Mesendoderm (in vitro differentiated cells): ENCODE results near the gene TKFC.
A peak's percentile ranks its signal among the peaks of the same experiment; 100 is the strongest.

Experiments used
- DNase-seq: peaks from one replicate; pipeline ENCODE4 v3.0.0; 2013
- H2AK5ac ChIP-seq: 2 replicates; pipeline ENCODE4 v1.6.1; 2013; ENCODE audit warnings: low read length, inconsistent platforms
- H2BK120ac ChIP-seq: 2 replicates; pipeline ENCODE4 v1.6.1; 2013; ENCODE audit warnings: low read depth, mild to moderate bottlenecking, low read length, moderate library complexity, mixed read lengths
- H2BK15ac ChIP-seq: replicated peaks from 2 replicates; pipeline ENCODE4 v1.6.1; 2013; ENCODE audit warnings: low read depth, mild to moderate bottlenecking, moderate library complexity
- H2BK5ac ChIP-seq: 2 replicates; pipeline ENCODE4 v1.6.1; 2013; ENCODE audit warnings: low read length, inconsistent platforms
- H3K18ac ChIP-seq: 2 replicates; pipeline ENCODE4 v1.6.1; 2013; ENCODE audit warnings: mild to moderate bottlenecking, low read length, mixed read lengths
- H3K23ac ChIP-seq: one replicate; pipeline ENCODE4 v1.6.1; 2013; ENCODE audit warnings: low read length
- H3K27ac ChIP-seq: 2 replicates; pipeline ENCODE4 v1.5.1; 2013; ENCODE audit warnings: low read depth, mild to moderate bottlenecking, inconsistent platforms, low read length, moderate library complexity
- H3K27me3 ChIP-seq: 2 replicates; pipeline ENCODE4 v1.6.1; 2013; ENCODE audit warnings: low read length, control low read depth, mild to moderate bottlenecking, inconsistent platforms; ENCODE audit not compliant: insufficient read depth, poor library complexity
- H3K36me3 ChIP-seq: 2 replicates; pipeline ENCODE4 v1.6.1; 2013; ENCODE audit warnings: low read length, inconsistent platforms; ENCODE audit not compliant: control insufficient read depth, insufficient read depth
- H3K4ac ChIP-seq: one replicate; pipeline ENCODE4 v1.6.1; 2013; ENCODE audit warnings: low read depth, mild to moderate bottlenecking, low read length, moderate library complexity
- H3K4me1 ChIP-seq: 2 replicates; pipeline ENCODE4 v1.6.1; 2013; ENCODE audit warnings: low read depth, low read length, inconsistent platforms; ENCODE audit not compliant: control insufficient read depth
- H3K4me2 ChIP-seq: 2 replicates; pipeline ENCODE4 v1.6.1; 2013; ENCODE audit warnings: low read length
- H3K4me3 ChIP-seq: 2 replicates; pipeline ENCODE4 v1.5.1; 2013; ENCODE audit warnings: mild to moderate bottlenecking, low read length
- H3K56ac ChIP-seq: one replicate; pipeline ENCODE4 v1.6.1; 2013; ENCODE audit warnings: low read length
- H3K79me1 ChIP-seq: 2 replicates; pipeline ENCODE4 v1.6.1; 2013; ENCODE audit warnings: low read length, inconsistent platforms
- H3K79me2 ChIP-seq: 2 replicates; pipeline ENCODE4 v1.6.1; 2013; ENCODE audit warnings: mild to moderate bottlenecking, low read length; ENCODE audit not compliant: control insufficient read depth, insufficient read depth
- H3K9ac ChIP-seq: 2 replicates; pipeline ENCODE4 v1.6.1; 2013; ENCODE audit warnings: low read length, inconsistent platforms
- H4K5ac ChIP-seq: one replicate; pipeline ENCODE4 v1.6.1; 2013; ENCODE audit warnings: low read length
- H4K8ac ChIP-seq: one replicate; pipeline ENCODE4 v1.6.1; 2013; ENCODE audit warnings: low read depth, mild to moderate bottlenecking, control low read depth, low read length, moderate library complexity
- WGBS: extraction: QIAGEN DNeasy Blood & Tissue Kit; methylation state at CpG from one replicate; pipeline ENCODE4 v1.1.7; 2013; ENCODE audit warnings: low lambda C conversion rate, missing lambda C conversion rate; ENCODE audit not compliant: insufficient coverage; ENCODE audit errors: extremely low coverage; 5-methylcytosine and 5-hydroxymethylcytosine counted together

The TKFC gene

DNA sequence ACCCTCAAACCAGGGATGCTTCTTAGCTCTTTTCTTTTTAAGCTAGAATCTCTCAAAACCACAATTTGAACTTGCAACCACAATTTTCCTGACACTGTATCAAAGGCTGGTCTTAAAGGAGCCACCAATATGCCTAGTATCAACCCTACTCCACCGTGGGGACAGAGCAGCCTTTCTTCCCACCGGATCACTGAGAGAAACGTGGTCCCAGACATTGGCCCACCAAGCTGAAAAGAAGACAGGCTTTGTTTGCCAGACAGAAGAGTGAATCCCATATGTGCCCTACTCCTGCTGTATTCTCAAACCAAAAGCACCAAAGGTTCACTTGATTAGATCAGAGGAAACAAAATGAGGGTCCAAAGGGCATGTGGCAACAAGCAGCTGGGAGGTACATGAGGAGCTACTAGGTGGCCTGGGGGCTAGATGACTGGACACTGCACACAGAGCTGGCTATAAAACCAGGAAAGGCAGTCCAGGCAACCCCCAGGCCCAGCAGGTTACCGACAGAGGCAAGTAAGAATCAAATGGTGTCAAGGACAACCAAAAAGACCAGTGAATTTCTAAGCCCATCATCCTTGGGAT, 34.3 kb upstream of the TKFC start:
- WGBS = no CpG with 5 or more reads among the region's 4 CpGs
- Histone ChIP-seq H3K56ac (no peak overlapping the region), H4K5ac (no peak overlapping the region), H3K4me3 (no peak overlapping the region), H3K4me1 (no peaks in the 10 kb centered on the region), H3K4ac (no peak overlapping the region), H4K8ac (no peak overlapping the region), H3K4me2 (no peak overlapping the region), H2BK15ac (no peak overlapping the region), H3K36me3 (peaks cover 27% of the 10 kb centered on the region), H2BK5ac (no peak overlapping the region), H3K27ac (no peak overlapping the region), H3K27me3 (no peaks in the 10 kb centered on the region), H3K18ac (no peak overlapping the region), H3K79me1 (no peaks in the 10 kb centered on the region), H3K23ac (no peak overlapping the region), H2BK120ac (no peak overlapping the region), H3K79me2 (no peaks in the 10 kb centered on the region), H2AK5ac (no peak overlapping the region), H3K9ac (no peak overlapping the region)
- no peak for DNase-seq

DNA sequence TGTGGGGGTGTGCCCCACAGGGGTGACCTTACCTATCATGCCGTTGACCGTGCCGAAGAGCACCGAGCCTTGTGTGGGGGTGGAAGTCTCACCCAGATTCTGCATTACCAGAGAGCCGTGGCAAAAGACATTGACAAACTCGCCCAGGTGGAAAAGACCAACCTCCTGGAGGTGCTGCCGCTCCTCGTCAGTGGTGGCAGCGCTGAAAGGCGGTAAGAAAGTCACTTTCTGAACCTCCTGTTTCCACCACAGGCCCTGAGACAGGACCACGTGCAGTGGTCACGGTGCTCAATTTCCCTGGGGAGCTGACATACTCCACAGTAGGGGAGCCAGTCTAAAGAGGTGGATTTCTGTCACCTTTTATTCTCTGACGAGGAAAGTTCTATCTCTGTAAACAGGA, 30.5 kb upstream of the TKFC start:
- no peaks in the 10 kb centered on the region for H3K79me2 ChIP-seq
- H2BK15ac ChIP-seq = no peak overlapping the region
- no peak overlapping the region for H2AK5ac ChIP-seq
- no peak overlapping the region for H3K4me2 ChIP-seq
- H2BK120ac ChIP-seq = no peak overlapping the region
- H2BK5ac ChIP-seq = no peak overlapping the region
- H3K4me1 ChIP-seq = no peaks in the 10 kb centered on the region
- H3K18ac ChIP-seq = no peak overlapping the region
- no peak overlapping the region for H3K9ac ChIP-seq
- H3K4me3 ChIP-seq = no peak overlapping the region
- H3K27ac ChIP-seq = no peak overlapping the region
- H3K36me3 ChIP-seq = peaks cover 37% of the 10 kb centered on the region
- no peak overlapping the region for H4K5ac ChIP-seq
- peaks cover 1% of the 10 kb centered on the region for H3K79me1 ChIP-seq
- DNase-seq = no peak
- no peak overlapping the region for H3K4ac ChIP-seq
- no peaks in the 10 kb centered on the region for H3K27me3 ChIP-seq
- H3K56ac ChIP-seq = no peak overlapping the region
- WGBS = no CpG with 5 or more reads among the region's 13 CpGs
- H4K8ac ChIP-seq = no peak overlapping the region
- no peak overlapping the region for H3K23ac ChIP-seq

DNA sequence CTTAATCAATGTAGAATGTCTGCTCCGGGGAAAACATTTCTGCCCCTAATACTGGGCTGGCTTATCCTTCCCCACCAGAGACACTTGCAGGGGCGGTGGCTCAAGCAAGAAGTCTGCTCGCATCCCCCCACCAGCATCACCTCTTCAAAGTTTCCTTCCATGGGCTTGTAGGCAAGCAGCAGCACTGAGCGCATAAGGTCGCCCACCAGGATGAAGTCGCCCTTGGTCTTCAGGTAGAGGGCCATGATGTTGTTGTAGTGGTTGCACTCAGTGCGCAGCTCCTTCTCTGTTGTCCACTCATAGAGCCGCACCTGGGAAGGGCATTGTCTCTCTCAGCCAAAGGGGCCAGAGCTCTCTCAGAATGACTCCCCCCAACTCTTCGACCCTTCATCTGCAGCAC, 29.3 kb upstream of the TKFC start:
- no peak overlapping the region for H3K56ac ChIP-seq
- no peak overlapping the region for H2BK5ac ChIP-seq
- H3K79me1 ChIP-seq = peaks cover 1% of the 10 kb centered on the region
- no peak overlapping the region for H2AK5ac ChIP-seq
- no peak overlapping the region for H3K4me3 ChIP-seq
- H3K79me2 ChIP-seq = no peaks in the 10 kb centered on the region
- no peak overlapping the region for H4K5ac ChIP-seq
- no peak overlapping the region for H3K27ac ChIP-seq
- H3K18ac ChIP-seq = no peak overlapping the region
- no peaks in the 10 kb centered on the region for H3K27me3 ChIP-seq
- no peak overlapping the region for H2BK15ac ChIP-seq
- no peak for DNase-seq
- no peak overlapping the region for H4K8ac ChIP-seq
- H3K9ac ChIP-seq = no peak overlapping the region
- no peak overlapping the region for H3K4me2 ChIP-seq
- peaks cover 41% of the 10 kb centered on the region for H3K36me3 ChIP-seq
- no peaks in the 10 kb centered on the region for H3K4me1 ChIP-seq
- H3K4ac ChIP-seq = no peak overlapping the region
- no CpG with 5 or more reads among the region's 9 CpGs for WGBS
- no peak overlapping the region for H2BK120ac ChIP-seq
- no peak overlapping the region for H3K23ac ChIP-seq

DNA sequence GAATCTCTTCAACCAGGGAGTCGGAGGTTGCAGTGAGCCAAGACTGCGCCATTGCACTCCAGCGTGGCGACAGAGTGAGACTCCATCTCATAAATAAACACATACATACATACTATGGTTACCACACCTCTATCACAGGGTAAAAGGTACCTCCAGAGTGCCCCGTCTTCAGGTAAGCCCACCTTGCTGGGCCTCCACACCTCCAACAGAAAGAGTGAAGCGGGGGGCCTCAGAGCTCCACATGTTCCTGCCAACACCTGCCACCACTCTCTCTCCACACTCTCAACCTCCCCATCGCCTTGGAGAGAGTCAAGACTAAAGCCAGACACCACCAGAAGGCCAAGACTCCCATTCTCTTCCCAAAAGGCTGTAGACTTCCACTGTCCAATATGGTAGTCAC, 27.6 kb upstream of the TKFC start:
- Histone ChIP-seq H3K4me2 (no peak overlapping the region), H2BK120ac (no peak overlapping the region), H2AK5ac (no peak overlapping the region), H3K56ac (no peak overlapping the region), H3K23ac (no peak overlapping the region), H3K27me3 (no peaks in the 10 kb centered on the region), H3K36me3 (peaks cover 46% of the 10 kb centered on the region), H3K9ac (no peak overlapping the region), H4K5ac (no peak overlapping the region), H3K4ac (no peak overlapping the region), H2BK15ac (no peak overlapping the region), H4K8ac (no peak overlapping the region), H3K4me3 (no peak overlapping the region), H3K79me1 (peaks cover 1% of the 10 kb centered on the region), H3K18ac (no peak overlapping the region), H3K79me2 (no peaks in the 10 kb centered on the region), H3K4me1 (no peaks in the 10 kb centered on the region), H3K27ac (no peak overlapping the region), H2BK5ac (no peak overlapping the region)
- DNase-seq = no peak
- WGBS = no CpG with 5 or more reads among the region's 7 CpGs

DNA sequence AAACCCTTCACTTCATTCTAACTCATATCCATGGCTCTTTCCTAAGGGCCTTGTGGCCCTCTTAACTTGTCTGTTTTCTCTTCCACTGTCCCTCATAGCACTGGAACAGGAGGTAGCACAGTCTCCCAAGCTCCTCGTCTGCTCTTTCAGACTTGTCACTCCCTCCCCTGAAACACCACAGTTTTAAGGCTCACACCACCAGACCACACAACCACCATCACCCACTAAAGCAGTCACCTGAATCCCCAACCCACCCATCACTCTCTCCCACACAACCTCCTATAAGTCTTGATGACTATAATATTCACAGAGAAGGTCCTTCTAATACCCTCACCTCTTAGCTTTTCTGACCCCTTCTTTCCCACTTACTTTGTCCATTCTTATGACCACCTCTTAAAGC, 26.8 kb upstream of the TKFC start:
- Histone ChIP-seq H3K18ac (no peak overlapping the region), H4K8ac (no peak overlapping the region), H4K5ac (no peak overlapping the region), H3K4me2 (no peak overlapping the region), H3K9ac (no peak overlapping the region), H3K36me3 (peaks cover 45% of the 10 kb centered on the region), H3K79me1 (peaks cover 1% of the 10 kb centered on the region), H3K4me3 (no peak overlapping the region), H2BK5ac (no peak overlapping the region), H3K4ac (no peak overlapping the region), H3K27me3 (no peaks in the 10 kb centered on the region), H3K27ac (no peak overlapping the region), H3K4me1 (no peaks in the 10 kb centered on the region), H3K79me2 (no peaks in the 10 kb centered on the region), H2AK5ac (no peak overlapping the region), H2BK120ac (no peak overlapping the region), H3K56ac (no peak overlapping the region), H2BK15ac (no peak overlapping the region), H3K23ac (no peak overlapping the region)
- no CpG with 5 or more reads among the region's 1 CpG for WGBS
- DNase-seq = no peak

DNA sequence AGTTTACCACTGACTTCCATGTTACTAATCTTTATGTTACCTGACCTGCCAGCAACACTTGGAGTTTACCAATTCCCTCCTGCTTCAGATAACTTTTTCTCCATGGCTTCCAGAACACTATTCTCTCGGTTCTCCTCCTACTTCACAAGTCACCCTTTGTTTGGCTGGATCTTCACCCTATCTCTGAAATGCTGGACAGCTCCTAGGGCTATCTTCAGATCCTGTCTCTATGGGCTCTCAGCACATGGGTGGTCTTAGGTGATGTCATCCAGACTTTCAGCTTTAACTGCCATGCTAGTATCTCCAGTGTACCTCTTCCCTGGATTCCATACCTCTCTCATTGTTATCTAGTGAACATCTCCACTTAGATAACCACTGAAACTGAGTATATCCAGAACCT, 25.7 kb upstream of the TKFC start:
- Histone ChIP-seq H3K79me1 (peaks cover 1% of the 10 kb centered on the region), H3K79me2 (no peaks in the 10 kb centered on the region), H2AK5ac (no peak overlapping the region), H3K4me1 (no peaks in the 10 kb centered on the region), H2BK5ac (no peak overlapping the region), H3K18ac (no peak overlapping the region), H3K56ac (no peak overlapping the region), H3K4me3 (no peak overlapping the region), H3K36me3 (peaks cover 45% of the 10 kb centered on the region), H3K27ac (no peak overlapping the region), H4K8ac (no peak overlapping the region), H3K4me2 (no peak overlapping the region), H4K5ac (no peak overlapping the region), H2BK120ac (no peak overlapping the region), H3K23ac (no peak overlapping the region), H3K9ac (no peak overlapping the region), H2BK15ac (no peak overlapping the region), H3K4ac (no peak overlapping the region), H3K27me3 (no peaks in the 10 kb centered on the region)
- no CpG with 5 or more reads among the region's 1 CpG for WGBS
- peak; percentile 13 for DNase-seq
